Kasumi-1 (cell line): Measurements from ENCODE around the gene HRAS.

Experiments used
- DNase-seq, 2 experiments: peaks; one replicate each; lab custom pipeline; 2025; lab: John Stamatoyannopoulos, UW

Gene HRAS

GRCh38 chr11:567011-567628, 31.7 kb upstream of the HRAS start:
- no peak for DNase-seq

- DNase-seq = no peak
These were observed 30.6 kb upstream of the HRAS start for GRCh38 chr11:565921-566509.

- DNase-seq = no peak
These were observed 28.6 kb upstream of the HRAS start for GRCh38 chr11:563812-564578.

- DNase-seq = no peak
These were observed 27.9 kb upstream of the HRAS start for GRCh38 chr11:563066-563811.

- DNase-seq = no peak
These were observed 26.8 kb upstream of the HRAS start for GRCh38 chr11:562046-562645.

- peak; percentile 41 to 65 for DNase-seq
These were observed 26.0 kb upstream of the HRAS start for GRCh38 chr11:561148-562003.

- DNase-seq = peak; percentile 87 to 89
These were observed 25.1 kb upstream of the HRAS start, which contains the start of the genes LMNTD2 and RASSF7 for GRCh38 chr11:560305-561147. Gene LMNTD2, minus strand, starts transcription at chr11:560738. Its CDS starts 22 bp downstream, at chr11:560716. Gene RASSF7, plus strand, starts transcription at chr11:560970. Its CDS starts 799 bp downstream, at chr11:561769.

GRCh38 chr11:559712-560304, 24.4 kb upstream of the HRAS start:
- DNase-seq = no peak

- DNase-seq = no peak
These were observed 23.7 kb upstream of the HRAS start for GRCh38 chr11:559020-559620.

GRCh38 chr11:558503-558902, 23.1 kb upstream of the HRAS start:
- no peak for DNase-seq

GRCh38 chr11:557328-558132, 22.2 kb upstream of the HRAS start:
- DNase-seq = no peak

GRCh38 chr11:556662-557256, 21.4 kb upstream of the HRAS start:
- DNase-seq = no peak

GRCh38 chr11:555780-556661, 20.6 kb upstream of the HRAS start:
- no peak for DNase-seq

GRCh38 chr11:555227-555779, 19.9 kb upstream of the HRAS start:
- no peak for DNase-seq

GRCh38 chr11:554428-555226, 19.3 kb upstream of the HRAS start:
- peak; percentile 55 to 61 for DNase-seq

GRCh38 chr11:553988-554340, 18.6 kb upstream of the HRAS start:
- no peak for DNase-seq
